ENCODE data around the gene VEZT. TPM values are rescaled to one million over a fixed set of nuclear protein-coding genes. Genes with fewer than 3 reads are reported as not detected.
"Not testable (repeated sequence)": the region's sequence is repeated elsewhere in the genome, so short reads cannot be mapped to it uniquely, and the experiment has no call there.

VEZT gene
- total RNA-seq, 1 donor from 2014 or later, result 80.2 TPM

DNA sequence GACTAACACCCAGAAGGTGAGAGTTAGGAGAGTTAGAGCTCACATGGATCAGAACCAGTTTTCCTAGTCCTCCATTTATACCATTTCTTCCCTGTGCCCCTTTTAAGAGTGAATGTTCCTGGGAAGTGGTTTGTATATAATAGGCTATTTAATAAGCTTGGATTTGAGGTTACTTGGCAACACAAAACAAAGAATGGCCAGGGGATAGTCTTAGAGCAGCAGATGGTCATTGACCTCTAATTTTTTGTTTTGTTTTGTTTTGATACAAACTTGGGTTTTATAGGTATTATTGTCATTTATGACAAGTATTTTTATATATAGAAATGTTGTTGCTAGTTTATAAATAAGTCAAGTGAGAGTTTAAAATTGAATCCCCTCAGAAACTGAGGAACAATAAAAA lies 35.8 kb downstream of the VEZT start:
- peak; percentile 46 to 60 for DNase-seq (ENCODE audit: low read depth in 2 of 2)

DNA sequence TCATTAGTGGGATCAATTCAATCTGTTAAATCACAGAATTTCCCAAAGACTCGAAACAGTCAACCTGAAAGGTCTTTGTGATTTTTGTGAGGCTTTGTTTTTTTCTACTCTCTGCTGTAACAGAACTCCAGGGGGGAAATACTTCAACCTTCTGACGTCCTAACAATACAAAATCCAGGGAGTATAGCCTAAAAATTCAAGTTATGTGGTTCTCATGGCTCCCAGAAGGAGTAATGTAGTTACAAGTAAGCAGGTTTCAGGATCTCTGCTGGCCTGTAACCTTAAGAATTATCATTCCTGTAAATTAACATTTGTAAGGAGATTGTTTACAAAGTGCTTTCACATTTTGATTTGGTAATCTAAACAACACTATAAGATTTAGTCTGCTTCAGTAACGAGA lies 39.9 kb downstream of the VEZT start:
- DNase-seq (ENCODE audit: low read depth in 2 of 2), result no peak

DNA sequence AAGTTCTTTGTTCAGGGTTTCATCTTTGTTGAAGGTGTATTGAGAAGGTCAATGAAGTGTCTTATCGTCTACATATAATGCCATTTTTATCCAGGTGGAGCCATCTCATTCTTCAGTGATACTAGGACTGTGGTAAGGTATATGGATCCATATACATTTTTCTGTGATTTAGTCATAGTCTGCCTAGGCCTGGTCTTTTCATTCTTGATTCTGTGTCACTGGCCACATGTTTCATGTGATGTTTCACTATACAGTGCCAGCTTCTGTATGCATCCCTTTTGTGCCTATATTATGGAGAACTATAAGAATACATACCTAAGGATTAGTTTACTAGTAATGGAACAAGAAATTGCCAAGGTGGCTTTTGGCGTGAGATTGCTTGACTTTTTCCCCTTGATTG lies 40.5 kb downstream of the VEZT start:
- no peak for DNase-seq (ENCODE audit: low read depth in 2 of 2)

DNA sequence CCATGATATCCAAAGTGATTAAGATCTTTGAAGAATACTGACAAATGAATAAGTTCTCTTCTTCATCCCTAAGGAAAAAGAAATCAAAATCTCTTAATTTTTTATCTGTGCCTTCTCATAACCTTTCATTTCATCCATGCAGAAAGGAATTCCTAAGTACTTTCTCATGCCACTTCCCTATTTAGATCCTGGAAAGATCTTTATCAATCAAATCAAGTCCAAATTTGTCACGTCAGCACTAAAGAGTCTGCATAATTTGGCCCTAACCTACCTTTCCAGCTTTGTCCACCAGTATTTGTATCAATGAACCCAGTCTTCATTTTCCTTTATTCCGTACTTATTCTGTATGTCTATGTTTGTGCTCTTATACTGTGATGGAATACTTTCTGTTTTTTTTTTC lies 41.2 kb downstream of the VEZT start:
- no peak for DNase-seq (ENCODE audit: low read depth in 2 of 2)

DNA sequence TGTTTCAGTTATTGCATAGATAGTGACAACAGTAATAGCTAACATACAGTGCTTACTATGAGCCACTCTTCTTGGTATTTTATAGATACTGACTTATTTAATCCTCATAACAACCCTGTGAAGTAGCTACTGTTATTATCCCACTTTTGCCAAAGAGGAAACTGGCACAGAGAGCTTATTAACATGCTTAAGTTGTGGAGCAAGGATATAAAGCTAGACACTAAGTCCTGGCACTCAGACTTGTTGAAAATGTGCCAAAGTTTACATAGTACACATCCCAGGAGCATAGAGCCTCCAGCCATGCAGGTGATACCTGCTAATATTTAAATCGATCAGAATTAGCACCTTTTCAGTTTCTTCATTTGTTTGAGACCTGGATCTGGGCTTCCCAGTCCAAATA lies 41.8 kb downstream of the VEZT start:
- DNase-seq (ENCODE audit: low read depth in 2 of 2), result peak in 1 of 2 donors; percentile 48

DNA sequence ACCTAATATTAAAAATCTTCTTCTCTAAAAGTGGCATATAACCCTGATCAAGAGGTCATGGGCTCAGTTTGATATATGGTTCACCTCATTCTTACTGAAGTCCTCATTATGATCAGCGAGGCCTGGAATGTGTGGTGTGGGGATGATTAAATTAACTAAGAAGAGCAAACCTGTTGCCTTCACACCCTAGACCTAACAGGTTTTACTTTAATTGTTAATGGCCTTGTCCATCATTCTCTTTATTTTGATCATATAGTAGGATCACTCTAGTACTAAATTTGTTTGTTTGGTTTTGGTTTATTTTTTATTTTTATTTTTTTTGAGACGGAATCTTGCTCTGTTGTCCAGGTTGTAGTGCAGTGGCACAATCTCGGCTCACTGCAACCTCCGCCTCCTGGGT lies 43.5 kb downstream of the VEZT start:
- no peak for DNase-seq (ENCODE audit: low read depth in 2 of 2)

DNA sequence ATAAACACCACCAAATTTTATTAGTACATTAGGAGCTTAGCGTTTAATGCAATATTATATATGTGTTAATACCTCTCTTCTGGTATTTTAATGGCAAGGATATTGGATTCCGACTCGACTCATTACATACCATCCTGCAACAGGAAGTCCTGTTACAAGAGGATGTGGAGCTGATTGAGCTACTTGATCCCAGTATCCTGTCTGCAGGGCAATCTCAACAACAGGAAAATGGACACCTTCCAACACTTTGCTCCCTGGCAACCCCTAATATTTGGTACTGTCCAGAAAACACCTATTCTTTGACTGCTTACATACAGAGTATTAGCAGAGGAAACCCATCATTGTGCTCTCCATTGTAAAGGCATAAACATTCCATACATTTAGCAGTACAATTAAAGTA lies 45.2 kb downstream of the VEZT start:
- peak; percentile 99 for DNase-seq (ENCODE audit: low read depth in 2 of 2)

DNA sequence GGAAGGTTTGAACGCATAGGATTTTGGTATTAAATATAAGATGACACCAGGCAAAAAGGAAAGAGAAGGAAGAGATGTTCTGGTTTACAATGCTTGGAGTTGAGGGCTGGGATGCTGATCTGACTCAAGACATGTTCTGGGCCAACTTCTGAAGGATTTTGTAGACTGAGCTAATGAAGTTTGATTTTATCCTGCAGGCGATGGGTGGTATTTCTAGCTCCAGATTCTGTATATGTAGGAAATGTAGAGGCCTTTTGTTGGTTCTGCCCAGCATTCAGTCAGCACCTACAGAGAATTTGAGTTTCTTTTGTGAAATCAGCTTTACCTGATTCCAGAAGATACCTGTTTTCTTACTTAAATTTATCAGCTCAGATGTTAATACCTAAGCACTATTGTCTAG lies 48.2 kb downstream of the VEZT start:
- no peak for DNase-seq (ENCODE audit: low read depth in 2 of 2)

DNA sequence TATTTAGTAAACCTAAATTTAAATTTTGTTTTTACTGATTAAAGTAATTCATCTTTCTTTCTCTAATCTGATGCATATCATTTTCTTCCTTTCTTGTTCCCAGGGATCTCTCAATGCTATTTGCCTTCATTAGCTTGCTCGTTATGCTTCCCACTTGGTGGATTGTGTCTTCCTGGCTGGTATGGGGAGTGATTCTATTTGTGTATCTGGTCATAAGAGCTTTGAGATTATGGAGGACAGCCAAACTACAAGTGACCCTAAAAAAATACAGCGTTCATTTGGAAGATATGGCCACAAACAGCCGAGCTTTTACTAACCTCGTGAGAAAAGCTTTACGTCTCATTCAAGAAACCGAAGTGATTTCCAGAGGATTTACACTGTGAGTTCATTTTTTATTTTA lies 48.6 kb downstream of the VEZT start:
- no peak for DNase-seq (ENCODE audit: low read depth in 2 of 2)

DNA sequence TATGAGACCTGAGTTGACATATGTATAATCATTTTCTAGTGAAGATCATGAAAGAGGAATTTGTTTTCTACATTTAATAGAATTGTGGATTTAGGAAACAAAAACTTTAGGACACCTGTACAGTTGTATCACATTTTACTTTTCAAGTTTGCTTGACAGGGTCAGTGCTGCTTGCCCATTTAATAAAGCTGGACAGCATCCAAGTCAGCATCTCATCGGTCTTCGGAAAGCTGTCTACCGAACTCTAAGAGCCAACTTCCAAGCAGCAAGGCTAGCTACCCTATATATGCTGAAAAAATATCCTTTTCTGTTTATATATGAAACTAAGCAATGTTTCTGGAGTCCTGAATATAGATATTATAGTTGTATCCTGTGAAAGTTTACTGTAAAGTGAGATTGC lies 52.3 kb downstream of the VEZT start:
- peak in 1 of 2 donors; percentile 12 for DNase-seq (ENCODE audit: low read depth in 2 of 2)

DNA sequence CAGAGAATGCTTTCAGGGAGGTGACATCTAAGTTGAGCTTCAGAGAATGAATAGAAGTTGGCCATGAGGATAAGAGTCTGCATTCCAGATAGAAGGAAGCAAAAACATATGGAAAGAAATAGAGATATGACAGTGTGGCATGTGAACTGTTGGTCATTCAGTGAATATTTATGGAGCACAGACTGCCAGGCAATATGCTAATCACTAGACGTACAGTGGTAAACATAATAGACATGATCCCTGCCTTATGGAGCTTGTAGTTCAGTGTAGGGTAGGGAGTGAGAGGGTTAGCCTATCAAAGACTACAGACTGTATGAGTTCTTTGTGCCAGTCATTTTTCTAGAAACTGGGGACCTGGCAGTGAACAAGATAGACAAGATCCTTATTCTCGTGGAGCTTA lies 53.9 kb downstream of the VEZT start:
- no peak for DNase-seq (ENCODE audit: low read depth in 2 of 2)

DNA sequence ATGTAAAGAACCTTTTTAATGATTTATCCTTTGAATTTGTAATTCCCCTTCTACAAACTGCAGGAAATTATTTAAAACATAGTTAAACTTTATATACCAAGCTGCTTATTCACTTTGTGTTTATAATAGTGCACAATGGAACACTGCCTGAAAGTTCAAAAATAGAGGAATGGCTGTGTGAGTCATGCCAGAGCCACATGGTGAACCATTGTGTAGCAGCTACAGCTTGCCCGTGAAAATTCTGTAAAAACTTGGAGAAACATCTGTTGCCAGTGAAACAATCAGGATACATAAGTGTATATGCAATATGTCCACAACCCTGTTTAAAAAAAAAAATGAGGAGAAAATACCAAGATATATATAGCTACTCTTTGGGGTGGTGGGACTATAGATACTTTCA lies 59.5 kb downstream of the VEZT start:
- peak; percentile 79 to 96 for DNase-seq (ENCODE audit: low read depth in 2 of 2)

DNA sequence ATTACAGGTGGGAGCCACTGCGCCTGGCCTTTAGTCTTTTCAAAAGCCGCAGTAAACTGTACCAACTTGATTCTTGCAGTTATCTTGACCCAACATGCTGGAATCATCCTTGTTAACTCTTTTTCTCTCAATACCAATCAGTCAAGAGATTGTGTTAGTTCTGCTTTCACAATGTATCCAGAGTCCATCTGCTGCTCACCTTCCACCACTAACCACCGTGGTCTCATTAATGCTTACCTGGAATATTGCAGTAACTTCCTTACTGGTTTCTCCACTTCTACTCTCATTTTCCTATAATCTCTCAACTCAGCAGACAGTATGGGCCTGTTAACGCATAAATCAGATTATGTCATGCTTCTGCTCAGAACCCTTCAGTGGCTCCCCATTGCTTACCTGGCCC lies 62.2 kb downstream of the VEZT start:
- DNase-seq (ENCODE audit: low read depth in 2 of 2), result no peak

DNA sequence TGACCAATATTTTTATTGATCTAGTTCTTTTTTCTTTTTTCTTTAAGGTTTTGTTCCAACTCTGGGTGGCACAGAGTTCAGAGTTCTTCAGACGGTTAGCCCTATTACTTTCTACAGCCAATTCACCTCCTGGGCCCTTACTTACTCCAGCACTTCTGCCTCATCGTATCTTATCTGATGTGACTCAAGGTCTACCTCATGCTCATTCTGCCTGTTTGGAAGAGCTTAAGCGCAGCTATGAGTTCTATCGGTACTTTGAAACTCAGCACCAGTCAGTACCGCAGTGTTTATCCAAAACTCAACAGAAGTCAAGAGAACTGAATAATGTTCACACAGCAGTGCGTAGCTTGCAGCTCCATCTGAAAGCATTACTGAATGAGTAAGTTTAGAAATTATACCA lies 64.7 kb downstream of the VEZT start:
- DNase-seq (ENCODE audit: low read depth in 2 of 2), result no peak

DNA sequence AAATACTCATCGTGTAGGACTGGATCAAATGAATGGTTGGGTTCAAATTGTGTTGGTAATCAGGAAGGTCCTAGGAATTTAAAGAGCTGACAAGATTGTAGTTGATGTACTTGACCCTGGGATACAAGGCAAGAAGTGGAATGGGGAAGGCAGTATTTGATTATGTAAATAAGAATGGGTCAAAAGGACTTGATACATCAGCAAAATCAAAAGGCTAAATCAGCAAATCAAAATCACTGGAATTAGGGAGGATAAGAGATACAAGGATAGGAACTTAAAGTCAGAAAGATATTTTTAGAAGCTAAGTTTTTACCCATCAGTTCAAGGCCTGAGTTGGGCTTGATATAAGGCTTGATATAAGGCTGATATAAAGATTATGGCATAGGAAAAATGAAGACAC lies 65.8 kb downstream of the VEZT start:
- no peak for DNase-seq (ENCODE audit: low read depth in 2 of 2)

DNA sequence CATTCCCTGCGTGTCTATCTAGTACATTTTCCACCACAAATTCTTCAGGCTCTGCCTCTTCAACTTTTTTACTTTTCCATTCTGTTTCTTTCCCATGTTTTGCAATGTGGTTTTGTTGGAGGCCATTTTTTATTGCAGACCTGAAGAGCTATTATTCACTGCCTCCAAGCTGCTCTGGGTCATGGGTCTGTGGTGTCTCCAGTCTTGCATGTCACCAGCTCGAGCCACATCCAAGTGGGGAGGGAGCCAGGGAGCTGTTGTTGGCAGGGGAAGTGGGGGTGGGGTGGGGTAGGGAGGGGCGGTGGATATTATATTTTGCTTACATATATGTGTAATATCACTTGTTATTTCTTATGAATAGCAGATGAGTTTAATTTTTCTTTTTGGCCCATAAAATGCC lies 69.1 kb downstream of the VEZT start:
- DNase-seq (ENCODE audit: low read depth in 2 of 2), result no peak

DNA sequence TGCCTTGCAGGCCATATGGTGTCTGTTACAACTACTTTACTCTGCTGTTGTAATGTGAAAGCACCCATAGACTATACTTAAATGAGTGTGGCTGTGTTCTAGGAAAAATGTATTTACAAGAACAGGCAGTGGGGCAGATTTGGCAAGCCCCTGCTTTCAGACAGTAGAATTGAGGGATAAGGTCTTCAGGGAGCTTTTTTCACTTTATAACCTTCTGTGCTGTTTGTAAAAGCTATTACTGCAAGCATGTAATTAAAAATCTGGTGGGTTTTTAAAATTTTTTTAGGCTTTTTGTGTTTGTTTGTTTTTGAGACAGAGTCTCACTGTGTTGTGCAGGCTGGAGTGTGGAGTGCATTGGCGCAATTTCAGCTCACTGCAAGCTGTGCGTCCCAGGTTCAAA lies 73.9 kb downstream of the VEZT start:
- DNase-seq (ENCODE audit: low read depth in 2 of 2), result no peak

DNA sequence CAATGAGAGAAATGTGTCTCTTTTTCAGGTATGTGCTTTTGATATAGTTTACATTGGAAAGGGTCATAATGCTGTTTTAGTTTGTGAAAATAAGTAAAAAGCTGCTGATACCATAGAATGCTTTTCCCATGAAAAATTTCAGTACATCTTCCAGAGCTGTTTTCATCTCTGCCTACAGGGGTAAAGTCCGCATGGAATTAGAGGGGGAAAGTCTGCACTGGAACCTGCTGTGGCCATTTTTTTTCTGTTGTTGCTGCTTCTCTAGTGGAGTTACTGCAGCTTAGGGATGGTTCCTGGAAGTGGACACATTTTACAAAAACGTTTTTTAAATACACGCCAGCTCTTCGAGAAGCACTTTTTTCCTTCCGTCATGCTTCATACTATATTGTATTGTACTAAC lies 81.3 kb downstream of the VEZT start:
- DNase-seq (ENCODE audit: low read depth in 2 of 2), result no peak

DNA sequence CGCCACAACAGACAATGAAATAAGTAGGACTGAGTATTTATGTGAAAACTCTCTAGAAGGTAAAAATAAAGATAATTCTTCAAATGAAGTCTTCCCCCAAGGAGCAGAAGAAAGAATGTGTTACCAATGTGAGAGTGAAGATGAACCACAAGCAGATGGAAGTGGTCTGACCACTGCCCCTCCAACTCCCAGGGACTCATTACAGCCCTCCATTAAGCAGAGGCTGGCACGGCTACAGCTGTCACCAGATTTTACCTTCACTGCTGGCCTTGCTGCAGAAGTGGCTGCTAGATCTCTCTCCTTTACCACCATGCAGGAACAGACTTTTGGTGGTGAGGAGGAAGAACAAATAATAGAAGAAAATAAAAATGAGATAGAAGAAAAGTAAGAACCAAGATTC lies 82.7 kb downstream of the VEZT start:
- no peak for DNase-seq (ENCODE audit: low read depth in 2 of 2)

DNA sequence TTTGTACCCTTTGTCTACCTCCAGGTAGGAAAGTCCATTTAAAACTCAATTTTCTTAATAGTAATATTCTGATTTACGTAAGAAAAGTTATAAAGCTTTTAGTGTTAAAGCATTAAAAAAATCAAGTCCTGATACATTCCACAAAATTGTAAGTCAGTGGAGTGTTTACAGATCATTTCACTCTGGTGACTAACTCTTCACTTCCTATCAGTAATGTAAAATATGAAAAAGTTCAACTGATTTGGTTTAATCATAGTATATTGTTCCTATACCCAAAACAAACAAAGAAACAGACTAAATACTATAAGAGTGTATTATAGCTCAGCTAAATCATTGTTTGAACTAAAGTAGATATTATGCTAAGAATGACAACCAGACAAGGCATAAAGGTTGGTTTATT lies 85.9 kb downstream of the VEZT start:
- peak in 1 of 2 donors; percentile 60 for DNase-seq (ENCODE audit: low read depth in 2 of 2)

DNA sequence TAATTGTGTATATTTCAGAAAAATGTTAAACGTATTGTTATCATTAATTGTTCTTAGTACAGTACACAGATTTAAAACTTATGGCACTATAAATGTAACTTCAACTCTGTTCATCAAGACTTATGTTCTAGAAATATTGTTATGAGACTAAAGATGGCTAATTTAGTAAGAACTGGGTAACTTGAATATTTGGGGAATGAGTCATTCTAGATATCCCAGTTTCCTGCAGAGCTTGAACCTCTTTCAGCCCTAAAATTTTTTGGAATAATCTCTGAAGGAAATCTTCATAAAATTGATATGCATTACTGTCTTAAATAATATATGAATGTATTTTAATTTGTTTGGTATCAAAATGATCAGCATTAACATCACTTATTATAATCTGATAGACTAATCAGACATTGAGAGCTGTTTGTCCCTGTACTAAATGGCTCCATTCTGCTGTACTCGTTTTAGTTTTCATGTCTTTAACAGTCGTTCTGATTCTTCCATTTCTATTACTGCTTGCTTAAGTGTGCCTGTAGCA lies 87.1 kb downstream of the VEZT start:
- DNase-seq (ENCODE audit: low read depth in 2 of 2), result no peak

DNA sequence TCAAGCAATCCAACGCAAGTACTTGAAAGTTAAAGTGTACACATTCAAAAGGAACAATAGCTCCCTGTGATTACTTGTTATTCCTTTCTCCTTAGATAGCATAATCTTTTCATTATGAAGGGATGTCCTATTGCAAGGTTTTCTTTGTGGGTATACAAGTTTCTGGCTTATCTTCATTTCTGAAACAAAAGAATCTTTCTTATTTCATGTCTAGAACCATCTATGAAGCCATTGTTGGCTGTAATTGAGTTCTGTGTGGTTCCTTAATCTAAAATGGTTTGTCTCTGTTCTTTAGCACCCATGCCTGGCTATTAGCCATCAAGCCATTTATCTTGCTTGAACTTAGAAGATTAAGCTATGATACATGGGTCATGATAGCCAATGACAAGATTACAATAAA lies 95.0 kb downstream of the VEZT start:
- no peak for DNase-seq (ENCODE audit: low read depth in 2 of 2)

DNA sequence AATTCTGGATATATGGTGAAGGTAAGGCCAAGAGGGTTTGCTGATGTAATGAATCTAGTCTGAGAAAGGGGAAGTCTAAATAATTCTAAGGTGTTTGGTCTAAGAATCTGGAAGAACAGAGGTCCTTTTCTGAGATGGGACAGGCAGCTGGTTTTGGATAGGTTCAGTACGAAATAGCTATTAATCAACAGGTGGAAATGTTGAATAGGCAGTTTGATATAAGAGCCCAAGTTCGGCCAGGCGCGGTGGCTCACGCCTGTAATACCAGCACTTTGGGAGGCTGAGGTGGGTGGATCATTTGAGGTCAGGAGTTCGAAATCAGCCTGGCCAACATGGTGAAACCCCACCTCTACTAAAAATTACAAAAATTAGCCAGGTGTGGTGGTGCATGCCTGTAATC lies 97.1 kb downstream of the VEZT start:
- not testable (repeated sequence) for DNase-seq (ENCODE audit: low read depth in 2 of 2)

DNA sequence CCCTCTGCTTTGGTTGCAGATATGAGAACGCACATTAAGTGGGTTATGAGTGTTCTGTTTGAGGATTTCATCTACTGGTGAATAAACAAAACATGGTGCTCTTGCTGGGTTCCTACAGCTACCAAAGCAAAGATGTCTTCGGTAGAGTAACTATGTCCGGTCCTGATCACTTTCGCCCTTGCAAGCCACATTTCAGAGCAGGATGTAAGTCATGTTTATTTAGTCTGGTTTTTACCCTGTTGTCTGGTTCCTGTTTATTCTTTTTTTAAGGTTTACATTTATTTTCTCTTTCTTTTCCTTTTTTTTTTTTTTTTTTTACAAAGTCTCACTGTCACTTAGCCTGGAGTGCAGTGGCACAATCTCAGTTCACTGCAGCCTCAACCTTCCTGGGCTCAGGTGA lies 99.2 kb downstream of the VEZT start:
- peak in 1 of 2 donors; percentile 24 for DNase-seq (ENCODE audit: low read depth in 2 of 2)

Measured in dermis microvascular lymphatic vessel endothelial cell (primary cell).